ENCODE data around the gene TXLNA. TPM values are rescaled to one million over a fixed set of nuclear protein-coding genes. Genes with fewer than 3 reads are reported as not detected.

TXLNA gene
- total and polyA plus RNA-seq, 7 donors, result 8.0 to 21.5 (median 15.7) TPM

DNA sequence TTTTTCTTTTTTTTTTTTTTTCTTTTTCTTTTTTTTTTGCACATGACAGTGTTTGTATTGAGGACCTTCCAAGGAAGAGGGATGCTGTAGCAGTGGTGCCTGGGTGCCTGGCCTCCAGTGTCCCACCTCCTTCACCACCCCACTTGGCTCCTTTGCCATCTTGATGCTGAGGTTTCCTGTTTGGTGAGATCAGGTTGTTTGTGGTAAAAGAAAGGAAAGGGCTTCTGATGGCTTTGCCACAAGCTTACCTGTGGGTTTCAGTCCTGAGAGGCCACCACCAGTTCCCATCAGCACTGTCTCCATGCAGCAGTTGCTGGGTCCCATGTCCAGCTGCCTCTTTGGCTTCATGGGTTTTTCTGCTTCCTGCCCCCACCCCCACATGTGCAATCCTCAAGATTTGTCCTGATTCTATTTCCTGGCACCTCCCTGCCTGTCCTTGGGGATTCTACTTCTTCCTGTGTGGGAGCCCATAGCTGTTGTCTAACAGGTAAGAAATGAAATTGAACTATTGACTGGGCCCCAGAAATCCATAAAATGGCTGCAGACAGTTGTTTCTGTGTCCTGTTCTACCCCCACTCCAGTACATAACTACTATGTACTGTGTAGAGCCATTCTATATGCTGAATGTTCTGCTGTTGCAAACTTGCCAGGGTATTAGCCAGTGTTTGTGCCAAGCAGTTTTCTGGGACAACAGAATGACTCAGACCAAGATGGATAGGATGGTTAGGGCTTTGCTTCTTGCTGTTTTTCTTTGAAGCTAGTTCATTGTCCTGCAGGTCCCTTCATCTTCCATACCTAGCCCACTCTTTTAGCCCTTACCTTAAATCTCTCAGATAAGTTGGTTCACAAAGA is 16.7 kb downstream of the TXLNA start:
- H3K27me3 ChIP-seq (ENCODE audit: insufficient read depth in 3 of 3, low read length in 2 of 3), result no peaks in the 10 kb centered on the region
- H3K4me1 ChIP-seq, result peaks cover 43% of the 10 kb centered on the region
- peak overlapping the region; percentile 94 for H3K27ac ChIP-seq
- H3K4me3 ChIP-seq, result no peak overlapping the region
- TF ChIP-seq, protein P1, sequence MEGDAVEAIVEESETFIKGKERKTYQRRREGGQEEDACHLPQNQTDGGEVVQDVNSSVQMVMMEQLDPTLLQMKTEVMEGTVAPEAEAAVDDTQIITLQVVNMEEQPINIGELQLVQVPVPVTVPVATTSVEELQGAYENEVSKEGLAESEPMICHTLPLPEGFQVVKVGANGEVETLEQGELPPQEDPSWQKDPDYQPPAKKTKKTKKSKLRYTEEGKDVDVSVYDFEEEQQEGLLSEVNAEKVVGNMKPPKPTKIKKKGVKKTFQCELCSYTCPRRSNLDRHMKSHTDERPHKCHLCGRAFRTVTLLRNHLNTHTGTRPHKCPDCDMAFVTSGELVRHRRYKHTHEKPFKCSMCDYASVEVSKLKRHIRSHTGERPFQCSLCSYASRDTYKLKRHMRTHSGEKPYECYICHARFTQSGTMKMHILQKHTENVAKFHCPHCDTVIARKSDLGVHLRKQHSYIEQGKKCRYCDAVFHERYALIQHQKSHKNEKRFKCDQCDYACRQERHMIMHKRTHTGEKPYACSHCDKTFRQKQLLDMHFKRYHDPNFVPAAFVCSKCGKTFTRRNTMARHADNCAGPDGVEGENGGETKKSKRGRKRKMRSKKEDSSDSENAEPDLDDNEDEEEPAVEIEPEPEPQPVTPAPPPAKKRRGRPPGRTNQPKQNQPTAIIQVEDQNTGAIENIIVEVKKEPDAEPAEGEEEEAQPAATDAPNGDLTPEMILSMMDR (IDR thresholded peaks at IDR 0.05), result no peak
- peaks cover 26 to 72% of the 10 kb centered on the region in 2 donors for H3K36me3 ChIP-seq (ENCODE audit: insufficient read depth in 1 of 2, low read depth in 1 of 2)
- H3K9me3 ChIP-seq, result no peaks in the 10 kb centered on the region
- ATAC-seq (no peak), DNase-seq (peak in 1 of 2 donors; percentile 20)
- intact Hi-C loops (cut with DNase I), result no loop called here

DNA sequence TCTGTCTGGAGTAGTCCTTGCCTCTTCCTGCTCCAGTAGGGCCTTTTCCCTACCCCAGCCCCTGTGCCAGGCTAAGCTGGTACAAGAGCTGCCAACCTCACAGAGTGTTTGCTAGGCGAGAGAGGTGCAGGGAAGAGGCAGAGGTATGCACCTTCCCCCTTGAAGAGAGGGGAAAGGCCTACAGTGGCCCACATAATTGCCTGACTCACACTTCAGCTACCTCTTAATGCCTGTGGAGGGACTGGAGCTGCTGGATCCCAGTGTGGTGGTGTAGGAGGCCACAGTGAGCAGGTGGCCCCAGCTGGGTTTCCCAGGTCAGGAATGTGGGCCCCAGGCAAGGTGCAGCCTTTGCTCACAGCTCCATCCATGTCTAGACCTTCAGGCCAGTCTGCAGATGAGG is 17.6 kb downstream of the TXLNA start:
- H3K36me3 ChIP-seq (ENCODE audit: insufficient read depth in 1 of 2, low read depth in 1 of 2), result peaks cover 20 to 63% of the 10 kb centered on the region in 2 donors
- peaks cover 52% of the 10 kb centered on the region for H3K4me1 ChIP-seq
- peak in 1 of 2 donors; percentile 38 for DNase-seq
- ATAC-seq, result no peak
- peak overlapping the region; percentile 94 for H3K27ac ChIP-seq
- H3K9me3 ChIP-seq, result no peaks in the 10 kb centered on the region
- intact Hi-C loops (cut with DNase I), result no loop called here
- no peaks in the 10 kb centered on the region for H3K27me3 ChIP-seq (ENCODE audit: insufficient read depth in 3 of 3, low read length in 2 of 3)
- 76 to 94% (median 93%) methylated on average over 1 of the region's 1 CpG for WGBS, 3 donors
- TF ChIP-seq, protein P1 (IDR thresholded peaks at IDR 0.05), result no peak
- no peak overlapping the region for H3K4me3 ChIP-seq

DNA sequence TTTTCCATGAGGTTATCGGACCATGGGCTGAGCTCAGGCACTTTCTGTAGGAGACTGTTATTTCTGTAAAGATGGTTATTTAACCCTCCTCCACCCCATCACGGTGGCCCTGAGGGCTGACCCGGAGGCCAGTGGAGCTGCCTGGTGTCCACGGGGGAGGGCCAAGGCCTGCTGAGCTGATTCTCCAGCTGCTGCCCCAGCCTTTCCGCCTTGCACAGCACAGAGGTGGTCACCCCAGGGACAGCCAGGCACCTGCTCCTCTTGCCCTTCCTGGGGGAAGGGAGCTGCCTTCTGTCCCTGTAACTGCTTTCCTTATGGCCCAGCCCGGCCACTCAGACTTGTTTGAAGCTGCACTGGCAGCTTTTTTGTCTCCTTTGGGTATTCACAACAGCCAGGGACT is 18.4 kb downstream of the TXLNA start:
- Histone ChIP-seq H3K4me1 (peaks cover 54% of the 10 kb centered on the region), H3K9me3 (no peaks in the 10 kb centered on the region), H3K27me3 (ENCODE audit: insufficient read depth in 3 of 3, low read length in 2 of 3) (no peaks in the 10 kb centered on the region), H3K27ac (peak overlapping the region; percentile 94), H3K4me3 (no peak overlapping the region), H3K36me3 (ENCODE audit: insufficient read depth in 1 of 2, low read depth in 1 of 2) (peaks cover 20 to 55% of the 10 kb centered on the region in 2 donors)
- DNase-seq (peak in 1 of 2 donors; percentile 52), ATAC-seq (no peak)
- TF ChIP-seq, protein P1 (IDR thresholded peaks at IDR 0.05), result no peak
- WGBS, 3 donors, result 27 to 59% (median 32%) methylated on average over 6 of the region's 6 CpGs
- intact Hi-C loops (cut with DNase I), result loop anchor here in 1 of 2 donors (2.0 kb wide), 1 partner anchor 17 kb away; no protein-coding TSS in a partner anchor

DNA sequence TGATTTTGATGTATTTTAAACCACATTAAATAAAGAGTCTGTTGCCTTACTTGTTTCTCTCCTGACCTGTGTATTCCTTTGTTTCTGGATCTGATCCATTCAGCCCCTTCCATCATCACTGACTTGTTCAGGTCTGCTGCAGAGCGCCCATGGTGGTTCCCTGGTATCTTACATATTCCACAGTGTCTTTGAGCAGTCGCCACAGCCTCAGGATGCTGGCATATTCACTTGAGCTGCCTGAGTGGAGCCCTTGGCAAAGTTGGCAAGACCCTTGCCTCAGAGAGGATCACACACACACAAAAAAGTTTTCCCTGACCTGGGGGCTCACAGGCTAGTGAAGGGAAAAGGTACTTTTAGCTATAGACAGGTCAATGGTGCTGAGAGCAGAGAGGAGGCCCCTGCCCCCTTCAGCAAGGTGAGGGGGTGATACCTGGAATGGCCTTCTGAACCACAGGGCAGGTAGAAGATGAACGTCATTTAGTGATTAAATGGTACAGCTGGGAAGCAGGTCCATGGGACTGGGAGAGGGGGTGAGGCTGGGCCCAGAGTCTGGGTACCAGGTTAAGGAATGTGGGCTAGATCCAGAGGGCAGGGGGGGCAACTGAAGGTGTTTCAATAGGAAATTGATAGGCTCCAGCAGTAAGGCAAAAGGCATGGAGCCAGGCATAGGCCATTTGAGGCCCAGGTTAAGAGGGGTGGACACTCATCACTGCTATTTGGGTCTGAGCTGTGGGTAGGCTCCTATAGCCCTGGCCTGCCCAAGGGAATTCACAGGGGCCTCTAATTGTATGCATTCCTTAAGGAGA is 19.0 kb downstream of the TXLNA start:
- H3K36me3 ChIP-seq (ENCODE audit: insufficient read depth in 1 of 2, low read depth in 1 of 2), result peaks cover 17 to 49% of the 10 kb centered on the region in 2 donors
- no peaks in the 10 kb centered on the region for H3K9me3 ChIP-seq
- peak overlapping the region; percentile 88 for H3K4me3 ChIP-seq
- H3K4me1 ChIP-seq, result peaks cover 54% of the 10 kb centered on the region
- DNase-seq (peak in 1 of 2 donors; percentile 44), ATAC-seq (no peak)
- TF ChIP-seq, protein P1 (IDR thresholded peaks at IDR 0.05), result no peak
- intact Hi-C loops (cut with DNase I), result loop anchor here in 1 of 2 donors (2.0 kb wide), 1 partner anchor 18 kb away; no protein-coding TSS in a partner anchor
- no peaks in the 10 kb centered on the region for H3K27me3 ChIP-seq (ENCODE audit: insufficient read depth in 3 of 3, low read length in 2 of 3)
- WGBS, 3 donors, result 72 to 84% (median 78%) methylated on average over 3 of the region's 3 CpGs
- H3K27ac ChIP-seq, result peak overlapping the region; percentile 94

All from psoas muscle (tissue), 8 donors.